Esophagus (tissue), 2 donors: ENCODE results near the gene ARFRP1. TPM values are rescaled to one million over a fixed set of nuclear protein-coding genes. Genes with fewer than 3 reads are reported as not detected.
A peak's percentile ranks its signal among the peaks of the same experiment; 100 is the strongest.

Experiments
- H3K27ac ChIP-seq, 2 donors: one replicate each; pipeline ENCODE4 v1.5.1; 2013; ENCODE audit warnings: low read depth in 2 of 2, mild to moderate bottlenecking in 2 of 2, inconsistent platforms in 1 of 2, low read length in 1 of 2, moderate library complexity in 1 of 2
- H3K27me3 ChIP-seq, 2 donors: one replicate each; pipeline ENCODE4 v1.6.1; 2013; ENCODE audit warnings: low read length in 2 of 2, control low read depth in 1 of 2, mild to moderate bottlenecking in 1 of 2; ENCODE audit not compliant: insufficient read depth in 2 of 2, control insufficient read depth in 1 of 2
- H3K36me3 ChIP-seq, 2 donors: one replicate each; pipeline ENCODE4 v1.6.1; 2013; ENCODE audit warnings: low read length in 1 of 2; ENCODE audit not compliant: control insufficient read depth in 2 of 2, insufficient read depth in 2 of 2
- H3K4me1 ChIP-seq, 2 donors: one replicate each; pipeline ENCODE4 v1.6.1; 2013; ENCODE audit warnings: low read length in 1 of 2; ENCODE audit not compliant: control insufficient read depth in 2 of 2, insufficient read depth in 2 of 2
- H3K4me3 ChIP-seq, 2 donors: one replicate each; pipeline ENCODE4 v1.5.1; 2013; ENCODE audit warnings: low read length in 2 of 2, mild to moderate bottlenecking in 2 of 2, low read depth in 1 of 2, moderate library complexity in 1 of 2
- H3K9me3 ChIP-seq, 2 donors: one replicate each; pipeline ENCODE4 v1.6.1; 2013; ENCODE audit warnings: mild to moderate bottlenecking in 2 of 2, low read depth in 1 of 2, low read length in 1 of 2, moderate library complexity in 1 of 2; ENCODE audit not compliant: control insufficient read depth in 2 of 2, insufficient read depth in 1 of 2
- whole genome bisulfite sequencing, 2 donors: extraction: QIAGEN DNeasy Blood & Tissue Kit; methylation state at CpG; one replicate each; pipeline ENCODE4 v1.1.7; 2013; 5-methylcytosine and 5-hydroxymethylcytosine counted together
- polyA plus RNA-seq, 2 donors: library from polyadenylated mRNA; stranded (reverse); fragments of 200-250 nt; gene quantifications; one replicate each; pipeline ENCODE4 v1.2.3, GENCODE V29; 2013
- donor health status: healthy with polysubstance abuse.
- donor health status: Bipolar disorder and iron deficiency.

The ARFRP1 gene
- polyA plus RNA-seq, 2 donors = 33.9 to 35.4 TPM

DNA sequence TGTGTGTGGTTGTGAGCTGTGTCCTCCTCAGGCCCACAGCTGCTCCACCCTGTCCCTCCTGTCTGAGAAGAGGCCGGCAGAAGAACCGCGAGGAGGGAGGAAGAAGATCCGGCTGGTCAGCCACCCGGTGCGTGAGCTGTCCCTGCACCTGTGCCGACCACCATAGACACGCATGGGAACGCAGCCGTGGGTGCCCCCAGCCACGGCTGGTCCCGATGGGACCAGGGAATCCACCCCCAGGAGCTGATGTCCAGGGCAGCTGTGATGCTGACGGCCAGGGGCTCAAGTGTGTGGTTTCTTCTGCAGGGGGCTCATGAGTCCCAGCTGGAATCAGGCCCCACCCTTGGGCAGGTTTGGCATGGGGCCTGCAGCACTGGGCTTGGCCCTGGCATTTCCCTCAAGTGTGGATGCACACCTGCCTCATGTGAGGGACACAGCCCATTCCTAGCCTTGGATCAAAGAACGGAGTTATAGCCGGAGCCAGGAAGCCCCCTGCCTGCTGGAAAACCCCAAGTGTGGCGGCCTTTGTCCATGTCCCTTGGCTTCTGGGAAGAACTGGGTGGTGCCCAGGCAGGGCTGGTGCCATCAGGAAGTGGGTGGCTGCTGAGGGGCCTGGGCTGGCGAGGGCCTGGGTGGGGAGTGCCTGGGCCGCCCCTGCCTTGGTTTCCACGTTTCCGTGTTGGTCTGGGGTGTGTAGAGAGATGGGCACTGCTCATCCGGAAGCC lies 15.9 kb downstream of the ARFRP1 start:
- Histone ChIP-seq H3K27me3 (no peaks in the 10 kb centered on the region), H3K9me3 (no peaks in the 10 kb centered on the region), H3K27ac (peak overlapping the region; percentile 11), H3K4me3 (no peak overlapping the region), H3K4me1 (peaks cover 13 to 36% of the 10 kb centered on the region in 2 donors), H3K36me3 (peaks cover 0 to 3% of the 10 kb centered on the region in 2 donors)
- WGBS, 2 donors = 60 to 68% methylated on average over 19 to 21 of the region's 21 CpGs

DNA sequence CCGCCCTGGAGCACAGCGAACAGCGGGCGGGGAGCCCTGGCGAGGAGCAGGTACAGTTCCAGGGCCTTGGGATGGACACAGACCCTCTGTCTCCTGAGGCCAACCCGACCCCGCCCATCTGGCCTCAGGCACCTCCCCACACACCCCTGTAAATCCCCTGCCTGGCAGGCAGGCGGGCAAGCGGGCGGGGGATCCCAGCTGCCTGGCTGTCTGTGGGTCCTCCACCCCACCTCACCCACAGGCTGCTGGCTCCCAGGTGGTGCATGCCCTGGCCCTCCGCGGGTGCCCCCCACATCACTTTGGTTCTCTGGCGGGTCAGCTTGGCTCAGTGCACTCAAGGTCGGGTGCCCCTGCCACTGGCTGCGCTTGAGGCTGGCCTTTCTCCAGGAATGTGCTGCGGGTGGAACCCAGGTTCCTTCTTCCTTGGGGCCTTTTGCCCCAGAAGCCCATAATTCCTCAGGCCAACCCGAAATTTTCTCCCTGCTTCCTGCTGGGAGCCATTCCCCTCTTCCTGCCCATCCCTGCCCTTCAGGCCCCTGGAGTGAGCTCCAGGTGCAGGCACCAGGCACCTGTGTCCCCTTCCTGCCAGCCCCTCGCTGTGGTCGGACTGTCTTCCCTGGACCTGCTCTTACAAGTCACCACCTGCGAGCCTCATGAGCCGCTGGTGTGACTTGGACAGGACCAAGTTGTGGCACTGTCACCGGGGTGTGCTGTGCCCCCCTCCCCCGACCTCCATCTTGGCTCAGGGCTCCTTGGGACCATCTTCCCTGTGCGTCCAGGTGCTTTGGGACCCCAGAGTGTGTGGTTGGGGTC lies 16.7 kb downstream of the ARFRP1 start:
- Histone ChIP-seq H3K36me3 (peaks cover 0 to 3% of the 10 kb centered on the region in 2 donors), H3K27ac (peak overlapping the region in 1 of 2 donors; percentile 45), H3K4me1 (peaks cover 12 to 33% of the 10 kb centered on the region in 2 donors), H3K4me3 (peak overlapping the region in 1 of 2 donors; percentile 4), H3K27me3 (no peaks in the 10 kb centered on the region), H3K9me3 (no peaks in the 10 kb centered on the region)
- WGBS, 2 donors = 51 to 61% methylated on average over 23 to 24 of the region's 24 CpGs

DNA sequence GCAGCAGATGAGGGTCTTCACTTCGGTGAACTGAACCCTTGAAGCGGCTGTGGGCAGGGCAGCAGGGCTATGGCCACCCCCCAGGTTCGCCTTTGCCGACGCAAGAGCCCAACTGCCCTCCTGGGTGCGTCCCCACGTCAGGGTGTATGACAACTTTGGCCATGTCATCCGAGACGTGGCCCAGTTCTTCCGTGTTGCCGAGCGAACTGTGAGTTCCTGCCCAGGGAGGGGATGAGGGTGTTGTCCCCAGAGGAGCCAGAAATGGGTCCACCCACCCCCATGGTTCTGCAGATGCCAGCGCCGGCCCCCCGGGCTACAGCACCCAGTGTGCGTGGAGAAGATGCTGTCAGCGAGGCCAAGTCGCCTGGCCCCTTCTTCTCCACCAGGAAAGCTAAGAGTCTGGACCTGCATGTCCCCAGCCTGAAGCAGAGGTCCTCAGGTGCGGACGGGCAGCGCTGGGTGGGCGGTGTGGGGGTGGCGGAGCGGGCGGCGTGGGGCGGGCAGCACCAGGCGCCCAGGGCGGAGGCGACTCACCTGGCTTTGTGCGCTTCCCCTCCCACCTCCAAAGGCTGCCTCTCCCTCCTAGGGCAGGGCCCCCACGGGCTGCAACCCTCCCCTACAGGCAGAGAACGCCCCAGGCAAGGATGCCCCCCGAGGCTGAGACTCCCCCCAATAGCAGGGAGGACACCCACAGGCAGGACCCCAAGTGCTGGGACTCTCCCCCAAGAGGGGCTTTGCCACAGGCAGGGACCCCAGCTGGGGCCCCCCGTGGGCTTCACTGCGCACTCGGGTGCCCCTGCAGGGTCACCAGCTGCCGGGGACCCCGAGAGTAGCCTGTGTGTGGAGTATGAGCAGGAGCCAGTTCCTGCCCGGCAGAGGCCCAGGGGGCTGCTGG lies 17.5 kb downstream of the ARFRP1 start:
- peak overlapping the region in 1 of 2 donors; percentile 17 for H3K27ac ChIP-seq
- 73 to 79% methylated on average over 35 to 40 of the region's 40 CpGs for WGBS, 2 donors
- peaks cover 9 to 32% of the 10 kb centered on the region in 2 donors for H3K4me1 ChIP-seq

DNA sequence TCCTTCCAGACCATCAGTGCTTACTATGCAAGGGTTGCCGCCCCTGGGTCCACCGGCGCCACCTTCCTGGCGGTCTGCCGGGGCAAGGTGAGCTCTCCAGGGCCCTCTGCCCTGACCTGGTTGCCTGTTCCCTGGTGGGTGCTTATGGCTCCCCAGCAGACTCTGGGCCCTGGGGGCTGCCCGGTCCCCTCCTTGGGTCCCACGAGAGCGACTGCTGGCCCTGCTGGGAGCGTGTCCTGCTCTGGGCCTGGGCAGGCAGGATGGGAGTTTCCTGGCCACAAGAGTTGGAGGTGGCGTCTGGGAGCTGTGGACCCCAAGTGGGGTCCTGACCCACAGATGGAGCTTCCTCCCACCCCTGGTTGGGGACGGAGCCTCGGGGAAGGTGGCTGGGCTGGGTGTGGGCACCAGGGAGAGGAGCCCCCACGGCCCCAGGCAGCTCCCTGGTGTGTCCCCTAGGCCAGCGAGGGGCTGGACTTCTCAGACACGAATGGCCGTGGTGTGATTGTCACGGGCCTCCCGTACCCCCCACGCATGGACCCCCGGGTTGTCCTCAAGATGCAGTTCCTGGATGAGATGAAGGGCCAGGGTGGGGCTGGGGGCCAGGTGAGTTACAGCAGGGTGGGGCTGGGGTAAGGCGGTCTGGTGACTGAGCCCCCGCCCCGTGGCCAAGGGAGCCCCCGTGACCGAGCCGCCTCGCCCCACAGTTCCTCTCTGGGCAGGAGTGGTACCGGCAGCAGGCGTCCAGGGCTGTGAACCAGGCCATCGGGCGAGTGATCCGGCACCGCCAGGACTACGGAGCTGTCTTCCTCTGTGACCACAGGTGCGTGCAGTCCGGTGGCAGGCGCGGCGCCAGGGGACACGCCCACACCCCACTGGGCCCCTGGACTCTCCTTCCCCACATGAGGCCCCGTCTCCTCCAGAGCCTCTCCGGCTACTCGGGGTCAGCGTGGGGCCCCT lies 18.5 kb downstream of the ARFRP1 start:
- Histone ChIP-seq H3K4me1 (peaks cover 9 to 29% of the 10 kb centered on the region in 2 donors), H3K27ac (no peak overlapping the region), H3K9me3 (no peaks in the 10 kb centered on the region), H3K27me3 (no peaks in the 10 kb centered on the region), H3K36me3 (no peaks in the 10 kb centered on the region), H3K4me3 (no peak overlapping the region)
- WGBS, 2 donors = 85 to 87% methylated on average over 42 to 44 of the region's 44 CpGs

More for the DNA sequence above, 17.5 kb downstream of the ARFRP1 start:
- H3K9me3 ChIP-seq = no peaks in the 10 kb centered on the region
- peak overlapping the region in 1 of 2 donors; percentile 4 for H3K4me3 ChIP-seq
- H3K36me3 ChIP-seq = peaks cover 0 to 3% of the 10 kb centered on the region in 2 donors
- H3K27me3 ChIP-seq = no peaks in the 10 kb centered on the region

DNA sequence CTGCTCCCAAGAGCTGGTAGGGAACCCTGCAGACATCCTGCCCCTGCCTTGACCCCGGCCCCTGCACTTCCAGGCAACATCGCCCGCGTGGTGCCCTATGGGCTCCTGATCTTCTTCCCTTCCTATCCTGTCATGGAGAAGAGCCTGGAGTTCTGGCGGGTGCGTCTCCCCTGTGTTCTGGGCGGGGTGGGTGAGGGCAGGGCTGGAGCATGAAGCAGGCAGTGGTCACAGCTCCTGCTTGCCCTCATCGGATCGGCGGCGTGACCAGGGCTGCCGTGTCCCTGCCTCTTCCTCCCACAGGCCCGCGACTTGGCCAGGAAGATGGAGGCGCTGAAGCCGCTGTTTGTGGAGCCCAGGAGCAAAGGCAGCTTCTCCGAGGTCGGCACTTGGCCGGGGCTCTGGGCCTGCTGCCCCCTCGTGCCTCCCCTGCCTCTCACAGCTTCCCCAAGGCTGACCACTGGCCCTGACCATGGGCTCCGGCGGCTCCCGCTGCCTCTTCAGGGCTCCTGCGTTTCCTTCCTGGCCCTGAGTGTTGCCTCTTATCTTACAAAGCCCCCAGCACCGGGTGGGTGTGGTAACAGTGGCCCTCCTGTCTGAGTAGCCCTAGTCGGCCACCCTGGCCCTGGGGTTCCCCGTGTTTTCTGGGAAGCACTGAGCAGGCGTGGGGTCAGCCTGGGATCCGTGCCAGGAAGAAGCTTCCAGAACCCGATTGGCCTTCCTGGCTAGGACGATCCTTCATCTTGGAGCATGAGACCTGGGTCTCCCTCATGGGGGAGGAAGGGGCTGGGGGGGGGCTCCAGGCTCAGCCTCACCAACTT lies 19.3 kb downstream of the ARFRP1 start:
- Histone ChIP-seq H3K4me1 (peaks cover 9 to 29% of the 10 kb centered on the region in 2 donors), H3K9me3 (no peaks in the 10 kb centered on the region), H3K36me3 (no peaks in the 10 kb centered on the region), H3K27me3 (no peaks in the 10 kb centered on the region), H3K27ac (peak overlapping the region; percentile 27 to 74), H3K4me3 (no peak overlapping the region)
- WGBS, 2 donors = 71 to 75% methylated on average over 29 to 31 of the region's 31 CpGs

DNA sequence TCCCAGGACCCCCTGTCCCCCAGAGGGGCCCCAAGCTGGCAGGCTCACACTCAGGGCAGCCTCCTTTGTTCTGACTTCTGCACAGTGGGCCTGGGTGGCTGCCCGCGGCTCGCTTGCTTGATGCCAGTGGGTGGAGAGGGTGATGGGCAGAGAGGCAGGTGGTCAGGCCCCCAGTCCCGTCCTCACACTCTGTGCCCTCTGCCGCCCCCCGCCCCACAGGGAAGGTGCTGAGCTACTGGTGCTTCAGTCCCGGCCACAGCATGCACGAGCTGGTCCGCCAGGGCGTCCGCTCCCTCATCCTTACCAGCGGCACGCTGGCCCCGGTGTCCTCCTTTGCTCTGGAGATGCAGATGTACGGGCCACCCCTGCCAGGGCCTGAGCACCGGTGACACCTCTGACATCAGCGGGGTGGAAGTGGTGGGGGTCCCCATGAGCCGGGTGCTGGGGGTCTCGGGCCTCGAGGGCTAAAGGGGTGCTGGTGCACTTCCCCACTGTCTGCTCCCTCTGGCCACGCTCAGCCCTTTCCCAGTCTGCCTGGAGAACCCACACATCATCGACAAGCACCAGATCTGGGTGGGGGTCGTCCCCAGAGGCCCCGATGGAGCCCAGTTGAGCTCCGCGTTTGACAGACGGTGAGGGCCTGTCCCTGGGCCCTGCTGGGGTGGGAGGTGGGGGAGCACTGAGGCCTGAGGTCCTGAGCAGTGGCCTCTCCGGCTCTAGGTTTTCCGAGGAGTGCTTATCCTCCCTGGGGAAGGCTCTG lies 20.2 kb downstream of the ARFRP1 start:
- Histone ChIP-seq H3K4me1 (peaks cover 9 to 32% of the 10 kb centered on the region in 2 donors), H3K27me3 (no peaks in the 10 kb centered on the region), H3K27ac (peak overlapping the region; percentile 74 to 86), H3K4me3 (no peak overlapping the region), H3K36me3 (no peaks in the 10 kb centered on the region), H3K9me3 (no peaks in the 10 kb centered on the region)
- WGBS, 2 donors = 81 to 86% methylated on average over 29 of the region's 29 CpGs

DNA sequence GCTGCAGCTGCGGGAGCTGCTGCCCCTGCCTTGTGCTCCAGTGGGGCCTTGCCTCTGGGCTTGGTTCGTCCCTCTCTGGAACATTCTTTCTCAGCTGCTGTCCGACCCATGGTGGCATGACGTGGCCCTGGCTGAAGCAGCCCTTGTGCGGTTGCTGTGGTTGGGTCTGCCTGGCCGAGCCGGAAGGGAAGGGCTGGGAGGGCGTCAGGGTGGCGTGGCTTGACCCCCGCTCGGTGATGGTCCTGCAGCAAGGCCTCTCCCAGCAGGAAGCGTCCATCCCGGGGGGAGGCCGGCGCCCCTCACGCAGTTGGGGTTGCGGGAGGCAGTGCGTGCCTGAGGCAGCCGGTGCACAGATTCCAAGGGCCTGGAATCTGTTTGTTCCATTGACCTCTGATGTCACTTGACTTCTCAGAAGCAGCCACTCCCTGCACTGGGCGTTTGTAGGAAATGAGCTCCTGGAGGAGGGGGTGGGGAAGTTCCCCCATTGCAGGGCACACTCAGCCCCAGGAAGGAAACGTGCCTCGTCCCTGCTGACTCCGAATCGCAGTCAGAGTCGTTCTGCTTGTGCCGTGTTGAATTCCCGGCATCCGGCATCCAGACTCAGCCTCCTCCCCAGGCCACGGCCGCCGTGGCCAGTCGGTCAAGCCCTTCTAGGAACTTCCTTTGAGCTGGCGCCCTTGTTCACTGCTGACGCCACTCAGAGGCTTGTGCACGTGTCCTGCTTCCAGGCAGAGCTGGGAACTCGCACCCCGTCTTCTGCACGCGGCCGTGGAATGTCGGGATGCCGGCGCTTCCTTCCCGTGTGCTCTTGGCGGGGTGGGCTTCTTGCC lies 21.1 kb downstream of the ARFRP1 start:
- Histone ChIP-seq H3K4me1 (peaks cover 12 to 33% of the 10 kb centered on the region in 2 donors), H3K27me3 (no peaks in the 10 kb centered on the region), H3K9me3 (no peaks in the 10 kb centered on the region), H3K4me3 (no peak overlapping the region), H3K36me3 (no peaks in the 10 kb centered on the region), H3K27ac (peak overlapping the region; percentile 74 to 86)
- WGBS, 2 donors = 40 to 44% methylated on average over 36 to 45 of the region's 45 CpGs
